ENCODE data around the gene GLI3.

GLI3 gene

GRCh38 chr7:42085531-42085930, 151.5 kb downstream of the GLI3 start:
- Histone ChIP-seq H3K27me3 (ENCODE audit: insufficient read depth, poor library complexity, severe bottlenecking) (no peaks in the 10 kb centered on the region), H3K4me1 (ENCODE audit: insufficient read depth, poor library complexity, severe bottlenecking) (no peaks in the 10 kb centered on the region), H3K36me3 (ENCODE audit: low read depth) (no peaks in the 10 kb centered on the region), H3K9me3 (ENCODE audit: severe bottlenecking) (no peaks in the 10 kb centered on the region), H3K27ac (ENCODE audit: poor library complexity, severe bottlenecking) (no peak overlapping the region), H3K4me3 (ENCODE audit: severe bottlenecking) (no peak overlapping the region)
- DNase-seq (ENCODE audit: low spot score) (no peak), ATAC-seq (ENCODE audit: low read depth) (no peak)
- no peak for TF ChIP-seq CTCF (IDR thresholded peaks at IDR 0.05; ENCODE audit: poor library complexity, severe bottlenecking)

- H3K4me1 ChIP-seq (ENCODE audit: insufficient read depth, poor library complexity, severe bottlenecking) = no peaks in the 10 kb centered on the region
- no peak for DNase-seq (ENCODE audit: low spot score)
- no peak overlapping the region for H3K27ac ChIP-seq (ENCODE audit: poor library complexity, severe bottlenecking)
- no peaks in the 10 kb centered on the region for H3K36me3 ChIP-seq (ENCODE audit: low read depth)
- H3K9me3 ChIP-seq (ENCODE audit: severe bottlenecking) = no peaks in the 10 kb centered on the region
- no peaks in the 10 kb centered on the region for H3K27me3 ChIP-seq (ENCODE audit: insufficient read depth, poor library complexity, severe bottlenecking)
- ATAC-seq (ENCODE audit: low read depth) = no peak
- TF ChIP-seq CTCF (IDR thresholded peaks at IDR 0.05; ENCODE audit: poor library complexity, severe bottlenecking) = no peak
- no peak overlapping the region for H3K4me3 ChIP-seq (ENCODE audit: severe bottlenecking)
Measured at GRCh38 chr7:42084263-42084662, 152.7 kb downstream of the GLI3 start.

- H3K27me3 ChIP-seq (ENCODE audit: insufficient read depth, poor library complexity, severe bottlenecking) = no peaks in the 10 kb centered on the region
- no peak for TF ChIP-seq CTCF (IDR thresholded peaks at IDR 0.05; ENCODE audit: poor library complexity, severe bottlenecking)
- no peak for DNase-seq (ENCODE audit: low spot score)
Measured at GRCh38 chr7:42083284-42083683, 153.7 kb downstream of the GLI3 start.

GRCh38 chr7:42082144-42082543, 154.9 kb downstream of the GLI3 start:
- no peak overlapping the region for H3K4me3 ChIP-seq (ENCODE audit: severe bottlenecking)
- no peaks in the 10 kb centered on the region for H3K27me3 ChIP-seq (ENCODE audit: insufficient read depth, poor library complexity, severe bottlenecking)
- no peaks in the 10 kb centered on the region for H3K36me3 ChIP-seq (ENCODE audit: low read depth)
- no peaks in the 10 kb centered on the region for H3K9me3 ChIP-seq (ENCODE audit: severe bottlenecking)
- ATAC-seq (ENCODE audit: low read depth) (no peak), DNase-seq (ENCODE audit: low spot score) (no peak)
- no peak overlapping the region for H3K27ac ChIP-seq (ENCODE audit: poor library complexity, severe bottlenecking)
- H3K4me1 ChIP-seq (ENCODE audit: insufficient read depth, poor library complexity, severe bottlenecking) = no peaks in the 10 kb centered on the region
- TF ChIP-seq CTCF (IDR thresholded peaks at IDR 0.05; ENCODE audit: poor library complexity, severe bottlenecking) = no peak

More at GRCh38 chr7:42083284-42083683, 153.7 kb downstream of the GLI3 start:
- Histone ChIP-seq H3K4me1 (ENCODE audit: insufficient read depth, poor library complexity, severe bottlenecking) (no peaks in the 10 kb centered on the region), H3K27ac (ENCODE audit: poor library complexity, severe bottlenecking) (no peak overlapping the region), H3K4me3 (ENCODE audit: severe bottlenecking) (no peak overlapping the region), H3K36me3 (ENCODE audit: low read depth) (no peaks in the 10 kb centered on the region), H3K9me3 (ENCODE audit: severe bottlenecking) (no peaks in the 10 kb centered on the region)
- ATAC-seq (ENCODE audit: low read depth) = no peak

GRCh38 chr7:42081671-42082070, 155.3 kb downstream of the GLI3 start:
- ATAC-seq (ENCODE audit: low read depth) = no peak
- Histone ChIP-seq H3K36me3 (ENCODE audit: low read depth) (no peaks in the 10 kb centered on the region), H3K4me1 (ENCODE audit: insufficient read depth, poor library complexity, severe bottlenecking) (no peaks in the 10 kb centered on the region), H3K4me3 (ENCODE audit: severe bottlenecking) (no peak overlapping the region), H3K27ac (ENCODE audit: poor library complexity, severe bottlenecking) (no peak overlapping the region), H3K9me3 (ENCODE audit: severe bottlenecking) (no peaks in the 10 kb centered on the region), H3K27me3 (ENCODE audit: insufficient read depth, poor library complexity, severe bottlenecking) (no peaks in the 10 kb centered on the region)
- no peak for DNase-seq (ENCODE audit: low spot score)
- no peak for TF ChIP-seq CTCF (IDR thresholded peaks at IDR 0.05; ENCODE audit: poor library complexity, severe bottlenecking)

All from RWPE2 (cell line).